ENCODE measurements around the gene SIAE. TPM values are rescaled to one million over a fixed set of nuclear protein-coding genes. Genes with fewer than 3 reads are reported as not detected.
A peak's percentile ranks its signal among the peaks of the same experiment; 100 is the strongest.

SIAE gene
- total RNA-seq, 1 experiment from 2014 or later: 8.4 TPM

GRCh38 chr11:124592627-124593026 is 80.9 kb downstream of the SIAE start:
- no peaks in the 10 kb centered on the region for H3K4me1 Mint-ChIP-seq (ENCODE audit: low read depth, unreplicated experiment)
- H3K27me3 Mint-ChIP-seq (ENCODE audit: unreplicated experiment): peaks cover 28% of the 10 kb centered on the region
- no peak for DNase-seq
- H3K36me3 Mint-ChIP-seq (ENCODE audit: insufficient read depth, unreplicated experiment): no peaks in the 10 kb centered on the region
- BruUV-seq (replicated peaks): no TSS peak
- no peak for TF ChIP-seq CTCF (IDR thresholded peaks at IDR 0.05; ENCODE audit: unreplicated experiment)
- H3K4me3 Mint-ChIP-seq (ENCODE audit: low read depth, unreplicated experiment): no peak overlapping the region
- CTCF ChIA-PET: interaction anchor here (0.9 kb wide), 1 partner anchor 20 kb away, joined by 3 read pairs; no protein-coding TSS in a partner anchor
- intact Hi-C loops (cut with micrococcal nuclease; ENCODE audit: unreplicated experiment): no loop called here
- H3K9me3 Mint-ChIP-seq (ENCODE audit: low read depth, unreplicated experiment): no peaks in the 10 kb centered on the region
- H3K27ac Mint-ChIP-seq (ENCODE audit: unreplicated experiment): no peak overlapping the region

- TF ChIP-seq CTCF (IDR thresholded peaks at IDR 0.05; ENCODE audit: unreplicated experiment): no peak
- no TSS peak for BruUV-seq (replicated peaks)
- H3K27me3 Mint-ChIP-seq (ENCODE audit: unreplicated experiment): peaks cover 21% of the 10 kb centered on the region
- no peaks in the 10 kb centered on the region for H3K9me3 Mint-ChIP-seq (ENCODE audit: low read depth, unreplicated experiment)
- no peak overlapping the region for H3K27ac Mint-ChIP-seq (ENCODE audit: unreplicated experiment)
- H3K36me3 Mint-ChIP-seq (ENCODE audit: insufficient read depth, unreplicated experiment): no peaks in the 10 kb centered on the region
- CTCF ChIA-PET: no interaction called here
- no peak for DNase-seq
- intact Hi-C loops (cut with micrococcal nuclease; ENCODE audit: unreplicated experiment): no loop called here
- H3K4me3 Mint-ChIP-seq (ENCODE audit: low read depth, unreplicated experiment): no peak overlapping the region
- H3K4me1 Mint-ChIP-seq (ENCODE audit: low read depth, unreplicated experiment): no peaks in the 10 kb centered on the region
Measured at GRCh38 chr11:124591430-124591829, 82.1 kb downstream of the SIAE start.

- no TSS peak for BruUV-seq (replicated peaks)
- peak overlapping the region; percentile 38 for H3K27ac Mint-ChIP-seq (ENCODE audit: unreplicated experiment)
Measured at GRCh38 chr11:124586238-124586860, 87.2 kb downstream of the SIAE start.

GRCh38 chr11:124584681-124585372 is 88.7 kb downstream of the SIAE start:
- no peak overlapping the region for H3K27ac Mint-ChIP-seq (ENCODE audit: unreplicated experiment)
- CTCF ChIA-PET: no interaction called here
- intact Hi-C loops (cut with micrococcal nuclease; ENCODE audit: unreplicated experiment): loop anchor here (5.0 kb wide), 1 partner anchor 168 kb away; no protein-coding TSS in a partner anchor
- H3K4me1 Mint-ChIP-seq (ENCODE audit: low read depth, unreplicated experiment): no peaks in the 10 kb centered on the region
- DNase-seq: no peak
- no peak for TF ChIP-seq CTCF (IDR thresholded peaks at IDR 0.05; ENCODE audit: unreplicated experiment)
- BruUV-seq (replicated peaks): no TSS peak
- peaks cover 44% of the 10 kb centered on the region for H3K27me3 Mint-ChIP-seq (ENCODE audit: unreplicated experiment)
- H3K36me3 Mint-ChIP-seq (ENCODE audit: insufficient read depth, unreplicated experiment): no peaks in the 10 kb centered on the region
- no peak overlapping the region for H3K4me3 Mint-ChIP-seq (ENCODE audit: low read depth, unreplicated experiment)
- H3K9me3 Mint-ChIP-seq (ENCODE audit: low read depth, unreplicated experiment): no peaks in the 10 kb centered on the region

More at GRCh38 chr11:124586238-124586860, 87.2 kb downstream of the SIAE start:
- Mint-ChIP-seq H3K4me3 (ENCODE audit: low read depth, unreplicated experiment) (no peak overlapping the region), H3K27me3 (ENCODE audit: unreplicated experiment) (peaks cover 50% of the 10 kb centered on the region), H3K9me3 (ENCODE audit: low read depth, unreplicated experiment) (no peaks in the 10 kb centered on the region), H3K4me1 (ENCODE audit: low read depth, unreplicated experiment) (no peaks in the 10 kb centered on the region), H3K36me3 (ENCODE audit: insufficient read depth, unreplicated experiment) (no peaks in the 10 kb centered on the region)
- CTCF ChIA-PET: interaction anchor here (1.3 kb wide), 1 partner anchor 185 kb away, joined by 3 read pairs; no protein-coding TSS in a partner anchor
- peak; percentile 40 for TF ChIP-seq CTCF (IDR thresholded peaks at IDR 0.05; ENCODE audit: unreplicated experiment)
- intact Hi-C loops (cut with micrococcal nuclease; ENCODE audit: unreplicated experiment): loop anchor here (1.0 to 5.0 kb wide), 3 partner anchors 169 to 516 kb away; no protein-coding TSS in a partner anchor
- peak; percentile 36 for DNase-seq
